Fibroblast of pulmonary artery (primary cell): ENCODE results near the gene FMNL3.

Experiments
- DNase-seq: peaks from one replicate; pipeline ENCODE4 v3.0.0-alpha.2; 2010; ENCODE audit warnings: low read depth
- H3K4me3 ChIP-seq: replicated peaks from 2 replicates; pipeline ENCODE4 v1.5.1; 2011; ENCODE audit warnings: low read depth, mild to moderate bottlenecking, control low read depth, low read length, moderate library complexity
- TF ChIP-seq, protein P1 (sequence below): IDR thresholded peaks from 2 replicates; pipeline ENCODE4 v1.5.1; 2011; ENCODE audit warnings: mild to moderate bottlenecking, control low read depth, low read length, inconsistent platforms; ENCODE audit errors: missing control alignments

FMNL3 gene

DNA sequence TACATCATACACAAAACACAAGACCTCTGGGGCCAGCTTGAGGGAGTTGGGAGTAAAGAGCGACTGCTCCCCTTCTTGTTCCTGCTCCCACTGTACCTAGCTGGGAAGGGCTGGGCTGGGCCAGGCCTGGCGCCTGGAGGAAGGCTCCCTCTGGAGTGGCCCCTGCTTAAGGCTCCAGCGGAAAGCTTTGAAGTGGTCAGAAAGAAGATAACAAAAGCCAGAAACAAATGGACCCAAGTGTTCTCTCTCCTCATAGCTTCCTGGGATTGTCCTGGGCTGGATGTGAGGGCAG is 58.5 kb downstream of the FMNL3 start:
- TF ChIP-seq, protein P1, sequence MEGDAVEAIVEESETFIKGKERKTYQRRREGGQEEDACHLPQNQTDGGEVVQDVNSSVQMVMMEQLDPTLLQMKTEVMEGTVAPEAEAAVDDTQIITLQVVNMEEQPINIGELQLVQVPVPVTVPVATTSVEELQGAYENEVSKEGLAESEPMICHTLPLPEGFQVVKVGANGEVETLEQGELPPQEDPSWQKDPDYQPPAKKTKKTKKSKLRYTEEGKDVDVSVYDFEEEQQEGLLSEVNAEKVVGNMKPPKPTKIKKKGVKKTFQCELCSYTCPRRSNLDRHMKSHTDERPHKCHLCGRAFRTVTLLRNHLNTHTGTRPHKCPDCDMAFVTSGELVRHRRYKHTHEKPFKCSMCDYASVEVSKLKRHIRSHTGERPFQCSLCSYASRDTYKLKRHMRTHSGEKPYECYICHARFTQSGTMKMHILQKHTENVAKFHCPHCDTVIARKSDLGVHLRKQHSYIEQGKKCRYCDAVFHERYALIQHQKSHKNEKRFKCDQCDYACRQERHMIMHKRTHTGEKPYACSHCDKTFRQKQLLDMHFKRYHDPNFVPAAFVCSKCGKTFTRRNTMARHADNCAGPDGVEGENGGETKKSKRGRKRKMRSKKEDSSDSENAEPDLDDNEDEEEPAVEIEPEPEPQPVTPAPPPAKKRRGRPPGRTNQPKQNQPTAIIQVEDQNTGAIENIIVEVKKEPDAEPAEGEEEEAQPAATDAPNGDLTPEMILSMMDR, result no peak
- DNase-seq, result no peak
- no peak overlapping the region for H3K4me3 ChIP-seq

DNA sequence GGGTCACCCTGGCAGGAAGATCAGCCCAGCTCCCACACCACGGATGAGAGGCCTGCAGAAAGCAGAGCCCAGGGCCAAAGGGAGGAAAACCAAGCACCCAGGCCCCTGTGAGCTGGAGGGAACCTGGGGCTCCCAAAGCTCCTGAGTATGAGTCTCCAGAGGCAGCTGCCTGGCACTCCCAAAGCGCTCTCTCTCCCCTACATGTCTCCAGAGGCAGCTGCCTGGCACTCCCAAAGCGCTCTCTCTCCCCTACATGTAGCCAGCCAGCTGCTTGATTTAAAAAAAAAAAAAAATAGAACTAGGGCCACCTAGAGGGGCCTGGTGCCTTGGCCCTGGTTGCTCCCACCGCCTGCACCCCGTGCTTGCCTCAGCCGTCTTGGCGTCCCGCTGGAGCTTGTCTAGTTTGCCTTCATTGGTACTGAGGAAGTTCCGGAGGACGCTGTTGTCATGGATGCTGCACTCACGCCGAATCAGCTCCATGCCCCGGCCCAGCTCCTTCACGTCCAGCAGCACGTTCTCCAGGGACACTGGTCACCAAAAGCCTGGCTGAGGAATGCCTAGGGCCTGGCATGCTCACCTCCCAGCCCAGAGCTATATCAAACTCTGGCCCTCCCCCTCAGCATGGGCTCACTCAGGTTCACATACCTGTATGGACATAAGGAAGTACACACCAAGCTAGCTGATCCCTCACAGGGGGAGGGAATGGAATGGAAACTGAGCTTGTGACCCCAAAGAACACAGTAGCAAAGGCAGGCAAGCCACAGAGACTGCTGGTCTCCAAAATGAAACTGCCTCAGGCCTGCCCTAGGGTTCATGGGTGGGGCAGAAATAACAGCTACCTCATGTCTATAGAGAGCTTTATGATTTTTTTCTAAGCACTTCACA is 59.1 kb downstream of the FMNL3 start:
- no peak for DNase-seq
- TF ChIP-seq, protein P1, result no peak
- H3K4me3 ChIP-seq, result no peak overlapping the region

DNA sequence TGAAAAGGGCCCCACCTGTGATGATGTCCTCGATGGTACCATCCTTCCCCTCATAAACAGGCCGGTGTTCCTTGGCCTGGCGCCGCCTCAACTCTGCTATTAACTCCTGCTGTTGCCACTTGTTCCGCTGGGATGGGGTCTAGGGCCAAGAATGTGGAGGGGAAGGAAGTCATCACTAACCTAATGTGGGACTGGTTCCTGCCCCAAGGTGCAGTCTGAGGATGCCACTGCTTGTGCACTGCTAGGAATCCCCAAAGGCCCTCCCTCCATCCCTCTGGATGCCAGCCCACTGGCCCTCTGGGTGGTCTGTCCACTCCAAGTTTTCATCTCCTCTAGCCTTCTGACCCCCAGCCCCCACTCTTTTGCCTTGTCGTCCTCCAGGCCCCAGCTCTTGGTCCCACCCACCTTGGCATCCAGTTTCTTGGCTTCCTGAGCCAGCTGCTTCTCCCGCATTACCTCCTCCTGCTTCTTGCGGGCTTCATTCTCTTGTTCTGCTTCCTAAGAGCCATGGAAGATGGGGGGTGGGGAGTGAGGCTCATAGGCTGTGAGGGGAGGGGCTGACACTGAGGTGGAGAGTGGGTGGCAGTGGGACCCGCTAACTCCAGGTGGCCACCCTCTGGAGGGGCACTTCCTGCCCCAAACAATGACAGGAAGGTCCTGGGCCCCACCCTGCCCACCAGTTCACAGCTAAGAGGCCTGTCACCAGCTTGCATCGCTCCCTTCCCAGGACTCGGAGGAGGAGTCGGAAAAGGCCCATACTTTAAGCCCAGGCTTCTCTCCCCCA is 60.1 kb downstream of the FMNL3 start:
- TF ChIP-seq, protein P1, result no peak
- DNase-seq, result peak; percentile 29
- H3K4me3 ChIP-seq, result no peak overlapping the region

DNA sequence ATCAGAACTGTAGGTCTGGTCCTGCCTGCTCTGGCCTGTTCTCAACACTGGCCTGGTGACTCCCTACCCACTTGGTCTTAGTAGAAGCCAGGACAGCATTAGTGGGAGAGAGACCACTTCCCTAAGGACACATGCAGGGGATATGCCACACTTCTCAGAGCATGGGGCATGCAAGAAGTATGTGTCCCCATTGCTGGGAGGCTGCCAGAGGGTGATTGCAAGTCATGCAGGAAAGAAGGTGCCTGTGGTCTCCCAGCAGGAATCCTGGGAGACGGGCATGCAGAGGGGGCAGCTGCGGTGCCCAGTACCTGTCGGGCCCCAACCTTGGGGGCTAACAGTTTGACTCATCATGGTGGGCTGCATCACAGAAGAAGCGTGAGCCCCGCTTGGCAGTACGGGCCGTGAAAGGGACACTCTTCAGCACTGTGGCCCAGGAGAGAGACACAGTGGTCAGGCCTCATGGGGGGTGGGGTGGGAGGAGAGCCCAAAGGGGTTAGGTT is 60.8 kb downstream of the FMNL3 start:
- TF ChIP-seq, protein P1, result no peak
- no peak overlapping the region for H3K4me3 ChIP-seq
- DNase-seq, result no peak

DNA sequence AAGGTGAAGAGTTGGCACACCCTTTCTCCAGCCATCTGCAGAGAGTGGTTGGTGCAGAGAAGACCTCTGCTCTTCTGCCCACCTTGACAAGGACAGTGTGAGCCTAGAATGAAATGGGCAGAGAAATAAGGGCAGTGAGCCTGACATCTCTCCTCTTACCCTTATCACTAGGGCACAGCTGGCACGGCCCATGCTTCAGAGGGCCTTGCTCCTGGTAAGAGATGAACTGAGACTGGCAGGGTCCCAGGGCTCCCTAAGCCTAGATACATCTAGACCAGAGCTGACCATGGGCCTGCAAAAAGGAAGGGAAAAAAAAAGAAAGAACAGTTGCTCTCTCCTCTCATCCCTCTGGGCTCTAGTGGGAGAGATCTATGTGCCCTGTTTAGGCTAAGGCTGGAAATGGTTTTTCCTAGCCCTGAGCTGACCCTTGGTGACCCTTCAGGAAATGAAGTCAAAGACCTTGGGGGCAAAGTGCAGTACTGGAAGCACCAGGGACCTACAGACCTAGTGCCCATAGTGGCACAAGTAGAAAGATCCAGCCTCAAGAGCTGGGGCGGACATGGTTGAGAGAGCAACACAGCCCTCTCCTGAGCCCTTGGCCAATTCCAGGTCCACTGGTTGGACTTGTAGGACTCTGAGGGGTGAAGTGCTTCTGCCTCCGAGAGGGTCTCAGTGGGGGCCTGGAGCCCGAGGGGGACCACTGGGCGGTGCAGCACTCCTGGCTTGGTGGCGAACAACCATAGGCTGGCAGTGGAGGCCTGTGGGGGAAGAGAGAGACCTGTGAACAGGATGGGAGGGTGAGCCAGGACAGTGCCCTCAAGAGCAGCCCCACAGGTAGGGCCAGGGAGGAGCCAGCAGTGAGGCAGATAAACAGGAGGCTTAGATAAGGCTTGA is 61.8 kb downstream of the FMNL3 start:
- TF ChIP-seq, protein P1, result no peak
- no peak for DNase-seq
- H3K4me3 ChIP-seq, result no peak overlapping the region

DNA sequence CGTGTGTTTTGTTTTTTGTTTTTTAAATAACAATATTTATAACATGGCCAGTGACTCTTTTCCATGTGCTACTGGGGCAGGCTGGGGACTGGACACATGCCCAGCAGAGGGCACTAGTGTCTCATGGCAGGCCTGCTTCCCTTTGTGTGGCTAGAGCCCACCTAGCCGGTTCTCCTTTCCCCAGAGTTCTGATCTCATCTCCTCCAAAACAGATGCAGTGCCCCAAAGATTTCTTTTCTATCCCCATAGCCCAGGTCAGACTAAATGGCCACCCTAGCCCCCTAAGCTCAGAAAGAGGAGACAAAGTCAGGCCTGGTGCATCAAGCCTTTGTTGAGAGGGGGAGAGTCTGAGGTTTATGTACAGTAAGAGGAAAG is 62.6 kb downstream of the FMNL3 start:
- TF ChIP-seq, protein P1, result peak; percentile 98
- DNase-seq, result peak; percentile 85
- no peak overlapping the region for H3K4me3 ChIP-seq
